Endothelial cell (in vitro differentiated cells): Measurements from ENCODE around the gene CRYGN. TPM values are rescaled to one million over a fixed set of nuclear protein-coding genes. Genes with fewer than 3 reads are reported as not detected.

ENCODE experiments used
- DNase-seq: peaks from one replicate; pipeline ENCODE4 v3.0.0; 2021; ENCODE audit warnings: low spot score
- H3K27ac Mint-ChIP-seq: one replicate; pipeline ENCODE4 v1.8.0; 2021; ENCODE audit warnings: mixed read lengths, inconsistent platforms; ENCODE audit not compliant: unreplicated experiment
- H3K27me3 Mint-ChIP-seq: one replicate; pipeline ENCODE4 v1.8.0; 2021; ENCODE audit warnings: mild to moderate bottlenecking, moderate library complexity, mixed read lengths, inconsistent platforms; ENCODE audit not compliant: unreplicated experiment
- H3K36me3 Mint-ChIP-seq: one replicate; pipeline ENCODE4 v1.8.0; 2021; ENCODE audit warnings: mild to moderate bottlenecking, low read depth, mixed read lengths, inconsistent platforms; ENCODE audit not compliant: unreplicated experiment
- H3K4me1 Mint-ChIP-seq: one replicate; pipeline ENCODE4 v1.8.0; 2021; ENCODE audit warnings: mild to moderate bottlenecking, mixed read lengths, inconsistent platforms; ENCODE audit not compliant: unreplicated experiment
- H3K4me3 Mint-ChIP-seq: one replicate; pipeline ENCODE4 v1.8.0; 2021; ENCODE audit warnings: mild to moderate bottlenecking, mixed read lengths, inconsistent platforms; ENCODE audit not compliant: unreplicated experiment
- H3K9me3 Mint-ChIP-seq: one replicate; pipeline ENCODE4 v1.8.0; 2021; ENCODE audit warnings: mixed read lengths, inconsistent platforms; ENCODE audit not compliant: unreplicated experiment
- CTCF ChIP-seq: fragments of 200-600 bp; sonication (generic); IDR thresholded peaks from one replicate; pipeline ENCODE4 v1.5.0; 2021; ENCODE audit warnings: antibody characterized with exemption; ENCODE audit not compliant: unreplicated experiment
- total RNA-seq: library from RNA; stranded (reverse); fragmentation: NEBNext Ultra II Directional; extraction: Animal tissue kit (Norgen Biotek cat#: 25700); gene quantifications from one replicate; pipeline ENCODE4 v1.2.1, GENCODE V29; 2021; ENCODE audit not compliant: unreplicated experiment

Gene CRYGN
- total RNA-seq, 1 donor from 2014 or later: not detected

- no peak for TF ChIP-seq CTCF
- no peak for DNase-seq
- Mint-ChIP-seq H3K27me3 (peaks cover 7% of the 10 kb centered on the region), H3K27ac (no peak overlapping the region), H3K9me3 (no peaks in the 10 kb centered on the region), H3K4me3 (no peak overlapping the region), H3K36me3 (peaks cover 32% of the 10 kb centered on the region), H3K4me1 (no peaks in the 10 kb centered on the region)
These were observed 47.9 kb downstream of the CRYGN start for GRCh38 chr7:151392002-151392401.

- peaks cover 10% of the 10 kb centered on the region for H3K27me3 Mint-ChIP-seq
- no peaks in the 10 kb centered on the region for H3K9me3 Mint-ChIP-seq
- peaks cover 2% of the 10 kb centered on the region for H3K4me1 Mint-ChIP-seq
- no peak for TF ChIP-seq CTCF
- peaks cover 32% of the 10 kb centered on the region for H3K36me3 Mint-ChIP-seq
- no peak for DNase-seq
- H3K27ac Mint-ChIP-seq: peak overlapping the region; percentile 24
- H3K4me3 Mint-ChIP-seq: no peak overlapping the region
These were observed 48.6 kb downstream of the CRYGN start for GRCh38 chr7:151391358-151391730.

- peaks cover 2% of the 10 kb centered on the region for H3K4me1 Mint-ChIP-seq
- H3K36me3 Mint-ChIP-seq: peaks cover 32% of the 10 kb centered on the region
- H3K27me3 Mint-ChIP-seq: peaks cover 10% of the 10 kb centered on the region
- TF ChIP-seq CTCF: no peak
- no peaks in the 10 kb centered on the region for H3K9me3 Mint-ChIP-seq
- H3K4me3 Mint-ChIP-seq: peak overlapping the region; percentile 48
- DNase-seq: no peak
- H3K27ac Mint-ChIP-seq: no peak overlapping the region
These were observed 49.2 kb downstream of the CRYGN start for GRCh38 chr7:151390598-151391357.

- H3K27ac Mint-ChIP-seq: no peak overlapping the region
- DNase-seq: no peak
- H3K4me3 Mint-ChIP-seq: peak overlapping the region; percentile 48
- H3K27me3 Mint-ChIP-seq: peaks cover 10% of the 10 kb centered on the region
- no peaks in the 10 kb centered on the region for H3K9me3 Mint-ChIP-seq
- TF ChIP-seq CTCF: no peak
- H3K36me3 Mint-ChIP-seq: peaks cover 27% of the 10 kb centered on the region
- H3K4me1 Mint-ChIP-seq: peaks cover 2% of the 10 kb centered on the region
These were observed 50.0 kb downstream of the CRYGN start for GRCh38 chr7:151389768-151390597.
